AG09309 (cell line): Measurements from ENCODE around the gene PI4KA.
"Not testable (repeated sequence)": the region's sequence is repeated elsewhere in the genome, so short reads cannot be mapped to it uniquely, and the experiment has no call there.

Experiments used
- DNase-seq: peaks from one replicate; pipeline ENCODE4 v3.0.0-alpha.2; 2010; ENCODE audit warnings: low read depth
- H3K4me3 ChIP-seq: 2 replicates; pipeline ENCODE4 v1.5.1; 2011; ENCODE audit warnings: mild to moderate bottlenecking, low read depth, low read length, moderate library complexity; ENCODE audit not compliant: control insufficient read depth
- TF ChIP-seq, protein P1 (sequence below): IDR thresholded peaks from 2 replicates; pipeline ENCODE4 v1.5.1; 2011; ENCODE audit warnings: mild to moderate bottlenecking, low read depth, low read length, inconsistent platforms; ENCODE audit not compliant: insufficient read depth, control insufficient read depth; ENCODE audit errors: missing control alignments

PI4KA gene

GRCh38 chr22:20674998-20675397 is 183.6 kb downstream of the PI4KA start:
- no peak overlapping the region for H3K4me3 ChIP-seq
- TF ChIP-seq, protein P1, sequence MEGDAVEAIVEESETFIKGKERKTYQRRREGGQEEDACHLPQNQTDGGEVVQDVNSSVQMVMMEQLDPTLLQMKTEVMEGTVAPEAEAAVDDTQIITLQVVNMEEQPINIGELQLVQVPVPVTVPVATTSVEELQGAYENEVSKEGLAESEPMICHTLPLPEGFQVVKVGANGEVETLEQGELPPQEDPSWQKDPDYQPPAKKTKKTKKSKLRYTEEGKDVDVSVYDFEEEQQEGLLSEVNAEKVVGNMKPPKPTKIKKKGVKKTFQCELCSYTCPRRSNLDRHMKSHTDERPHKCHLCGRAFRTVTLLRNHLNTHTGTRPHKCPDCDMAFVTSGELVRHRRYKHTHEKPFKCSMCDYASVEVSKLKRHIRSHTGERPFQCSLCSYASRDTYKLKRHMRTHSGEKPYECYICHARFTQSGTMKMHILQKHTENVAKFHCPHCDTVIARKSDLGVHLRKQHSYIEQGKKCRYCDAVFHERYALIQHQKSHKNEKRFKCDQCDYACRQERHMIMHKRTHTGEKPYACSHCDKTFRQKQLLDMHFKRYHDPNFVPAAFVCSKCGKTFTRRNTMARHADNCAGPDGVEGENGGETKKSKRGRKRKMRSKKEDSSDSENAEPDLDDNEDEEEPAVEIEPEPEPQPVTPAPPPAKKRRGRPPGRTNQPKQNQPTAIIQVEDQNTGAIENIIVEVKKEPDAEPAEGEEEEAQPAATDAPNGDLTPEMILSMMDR = no peak
- DNase-seq = no peak

DNA sequence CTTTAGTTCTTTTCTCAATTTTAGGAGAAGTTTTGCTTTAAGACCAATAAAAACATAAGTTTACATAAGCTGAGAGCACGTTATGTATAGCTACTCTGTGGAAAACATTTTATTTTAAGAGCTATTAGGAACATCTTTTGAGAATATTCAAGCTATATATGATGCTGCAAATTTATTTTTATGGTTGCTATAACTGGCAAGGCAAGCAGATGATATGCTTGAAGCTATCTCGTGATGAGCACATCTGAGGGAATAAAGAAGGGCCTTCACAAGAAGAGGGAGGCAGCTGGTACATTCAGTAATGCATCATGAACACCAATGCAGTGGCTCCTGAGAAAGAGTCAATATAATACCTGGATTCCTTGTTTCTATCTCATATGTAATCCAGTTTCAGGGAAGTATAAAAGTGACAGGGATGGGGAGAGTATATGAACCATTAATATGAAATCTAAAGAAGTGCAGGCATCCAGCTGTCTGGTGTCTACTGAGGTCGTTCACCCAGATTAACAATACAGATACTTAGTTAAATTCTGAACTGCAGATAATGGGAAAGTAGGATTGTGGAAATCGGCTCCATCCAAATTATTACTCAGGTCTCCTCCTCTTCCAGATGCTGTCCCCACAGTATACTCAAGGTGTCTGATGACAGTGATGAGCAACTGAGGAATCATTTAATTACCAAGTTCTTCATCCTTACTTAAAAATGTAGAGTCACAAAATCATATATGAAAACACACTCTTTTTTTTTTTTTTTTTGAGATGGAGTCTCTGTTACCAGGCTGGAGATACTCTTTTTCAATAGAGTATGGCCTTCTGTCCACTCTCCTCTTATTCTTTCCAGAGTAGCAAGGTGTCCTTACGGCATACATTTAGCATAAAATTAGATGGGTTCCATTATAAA is 185.1 kb downstream of the PI4KA start:
- no peak overlapping the region for H3K4me3 ChIP-seq
- DNase-seq = no peak
- TF ChIP-seq, protein P1 = no peak

DNA sequence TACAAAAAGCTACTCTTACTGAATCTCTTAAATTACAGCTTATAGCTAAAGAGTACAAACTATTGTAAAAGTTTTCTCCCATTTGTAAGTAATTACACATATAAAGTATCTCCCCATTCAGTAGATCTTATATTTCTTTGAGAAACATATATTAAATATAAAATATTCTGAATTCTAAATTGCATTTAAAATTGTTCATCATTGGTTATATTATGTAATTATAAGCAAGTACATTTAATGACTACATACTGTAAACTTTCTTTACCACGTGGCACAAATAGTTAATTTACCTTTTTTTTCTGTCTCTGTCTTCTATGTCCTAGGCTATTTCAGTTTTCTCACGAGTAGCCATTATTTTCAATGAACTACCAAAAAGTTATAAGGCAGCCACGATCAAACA is 185.9 kb downstream of the PI4KA start:
- TF ChIP-seq, protein P1 = no peak
- no peak for DNase-seq
- no peak overlapping the region for H3K4me3 ChIP-seq

GRCh38 chr22:20672082-20672424 is 186.6 kb downstream of the PI4KA start:
- H3K4me3 ChIP-seq = no peak overlapping the region
- TF ChIP-seq, protein P1 = no peak
- DNase-seq = no peak

DNA sequence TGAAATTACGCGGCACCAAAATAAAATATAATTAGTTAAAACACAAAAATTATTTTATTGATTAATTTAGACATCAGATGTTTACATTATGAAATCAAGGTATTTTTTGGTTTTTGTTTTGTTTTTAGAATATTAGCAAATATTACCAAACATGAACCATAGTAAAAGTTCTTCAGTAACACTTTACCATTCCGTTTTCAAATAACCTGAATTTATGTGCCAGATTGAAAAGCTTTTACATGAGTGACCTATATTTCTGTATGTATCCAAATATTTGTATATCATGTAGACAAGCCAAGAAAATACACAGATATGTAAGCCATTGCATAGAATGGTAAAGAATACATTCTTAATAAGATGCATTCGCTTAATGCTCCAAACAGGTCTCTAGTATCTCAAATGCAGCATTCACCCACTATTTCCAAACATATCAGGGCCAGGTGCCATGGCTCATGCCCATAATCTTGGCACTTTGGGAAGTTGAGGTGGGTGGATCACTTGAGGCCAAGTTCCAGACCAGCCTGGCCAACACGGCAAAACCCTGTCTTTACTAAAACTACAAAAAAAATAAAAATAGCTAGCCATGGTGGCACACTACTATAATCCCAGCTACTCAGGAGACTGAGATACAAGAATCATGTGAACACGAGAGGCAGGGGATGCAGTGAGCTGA is 187.1 kb downstream of the PI4KA start:
- H3K4me3 ChIP-seq = no peak overlapping the region
- TF ChIP-seq, protein P1 = no peak
- DNase-seq = no peak

DNA sequence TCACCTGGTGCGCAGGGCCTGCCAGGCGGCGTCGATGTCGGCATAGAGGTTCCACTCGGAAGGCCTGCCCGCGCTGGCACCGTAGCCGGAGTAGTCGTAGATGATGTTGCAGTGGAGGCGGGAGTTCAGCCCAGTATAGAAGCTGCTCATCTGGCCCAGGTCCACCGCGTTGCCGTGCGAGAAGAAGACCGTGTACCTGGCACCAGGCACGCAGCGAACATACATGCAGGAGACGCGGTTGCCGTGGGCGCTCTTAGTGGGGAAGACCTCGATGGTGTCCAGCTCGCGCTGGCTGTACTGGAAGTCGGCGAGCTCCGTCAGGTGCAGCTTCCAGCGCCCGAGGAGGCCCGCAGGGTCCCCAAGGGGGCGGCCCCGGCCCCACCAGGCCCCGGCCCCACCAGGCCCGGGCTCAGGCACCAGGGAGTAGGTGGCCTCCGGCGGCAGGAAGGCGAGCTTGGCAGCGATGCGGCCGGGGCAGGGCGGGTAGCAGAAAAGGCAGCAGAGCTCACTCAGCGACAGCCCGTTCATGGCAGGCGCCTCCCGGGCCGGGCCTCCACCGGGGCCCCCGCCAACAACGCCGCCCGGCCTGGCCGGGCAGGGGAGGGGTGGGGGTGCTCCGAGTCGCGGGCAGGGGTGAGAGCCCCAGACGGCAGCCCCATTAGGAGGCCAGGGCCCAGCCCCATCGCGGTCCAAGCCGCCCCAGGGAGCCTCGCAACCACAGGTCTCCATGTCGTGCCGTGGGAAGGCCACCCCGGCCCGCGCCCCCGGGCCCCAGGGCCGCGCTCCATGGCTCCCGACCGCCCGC is 188.0 kb downstream of the PI4KA start:
- DNase-seq, H3K4me3 ChIP-seq: not testable (repeated sequence)

GRCh38 chr22:20669884-20670283 is 188.7 kb downstream of the PI4KA start:
- not testable (repeated sequence) for H3K4me3 ChIP-seq, DNase-seq

DNA sequence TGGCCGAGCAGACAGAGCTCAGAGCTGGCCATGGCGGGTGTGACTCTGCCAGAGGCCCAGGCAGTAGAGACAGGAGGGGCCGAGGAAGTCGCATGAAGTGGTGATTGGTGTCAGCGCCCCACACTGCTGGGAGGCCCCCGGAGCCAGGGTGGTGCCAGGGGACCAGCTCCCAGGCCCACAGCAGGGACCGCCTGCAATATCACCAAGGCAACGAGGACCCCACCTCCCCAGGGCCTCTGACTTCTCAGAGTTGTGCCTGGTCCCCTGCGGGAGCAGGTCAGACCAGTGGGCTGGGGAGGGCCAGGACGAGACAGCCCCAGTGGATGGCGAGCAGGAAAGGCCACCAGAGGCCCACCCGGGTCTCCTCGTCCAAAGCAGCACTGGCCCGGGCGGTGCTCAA is 189.1 kb downstream of the PI4KA start:
- H3K4me3 ChIP-seq, DNase-seq: not testable (repeated sequence)

- not testable (repeated sequence) for DNase-seq
These were observed 189.8 kb downstream of the PI4KA start for GRCh38 chr22:20668769-20669168.

DNA sequence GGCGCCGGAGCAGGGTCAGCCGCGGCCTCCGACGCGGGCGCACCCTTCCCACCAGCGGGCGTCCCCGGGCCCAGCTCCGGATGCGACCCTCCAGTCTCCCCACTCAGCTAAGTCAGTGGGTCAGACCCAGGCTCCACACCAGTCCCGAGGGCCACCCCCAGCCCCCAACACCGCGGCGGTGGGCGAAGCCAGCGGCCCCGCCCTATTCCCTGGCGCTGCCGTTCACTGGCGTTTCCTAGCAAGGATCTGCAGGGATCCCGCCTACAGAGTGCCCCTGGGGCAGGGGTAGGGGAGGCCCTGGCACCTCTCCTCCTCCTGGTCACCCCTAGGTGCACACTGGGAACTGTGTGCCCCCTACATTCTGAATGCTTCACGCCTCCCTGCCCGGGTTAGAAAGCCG is 190.4 kb downstream of the PI4KA start:
- not testable (repeated sequence) for DNase-seq, H3K4me3 ChIP-seq

More at GRCh38 chr22:20668769-20669168, 189.8 kb downstream of the PI4KA start:
- H3K4me3 ChIP-seq = not testable (repeated sequence)

- H3K4me3 ChIP-seq, DNase-seq: not testable (repeated sequence)
These were observed 191.1 kb downstream of the PI4KA start for GRCh38 chr22:20667548-20667947.
